H9 (cell line): Measurements from ENCODE around the gene CETP. TPM values are rescaled to one million over a fixed set of nuclear protein-coding genes. Genes with fewer than 3 reads are reported as not detected.

Source experiments
- DNase-seq: peaks from one replicate; pipeline ENCODE4 v3.0.0-alpha.2; 2017
- H2AFZ ChIP-seq: one replicate; pipeline ENCODE4 v1.6.1; 2013; ENCODE audit warnings: mild to moderate bottlenecking, low read length, control low read depth, moderate library complexity
- H2AK5ac ChIP-seq: 2 replicates; pipeline ENCODE4 v1.6.1; 2013; ENCODE audit warnings: low read length, control low read depth, mixed read lengths; ENCODE audit not compliant: insufficient read length
- H2BK120ac ChIP-seq: one replicate; pipeline ENCODE4 v1.6.1; 2013; ENCODE audit warnings: low read depth, mild to moderate bottlenecking, low read length, control low read depth, inconsistent platforms; ENCODE audit not compliant: poor library complexity, severe bottlenecking
- H2BK12ac ChIP-seq: 2 replicates; pipeline ENCODE4 v1.6.1; 2013; ENCODE audit warnings: low read length, control low read depth, mixed read lengths, low read depth; ENCODE audit not compliant: insufficient read length
- H2BK15ac ChIP-seq: 2 replicates; pipeline ENCODE4 v1.6.1; 2013; ENCODE audit warnings: low read depth, low read length, control low read depth
- H2BK20ac ChIP-seq: one replicate; pipeline ENCODE4 v1.6.1; 2013; ENCODE audit warnings: low read depth, mild to moderate bottlenecking, low read length, control low read depth, inconsistent platforms; ENCODE audit not compliant: poor library complexity, severe bottlenecking
- H2BK5ac ChIP-seq: 2 replicates; pipeline ENCODE4 v1.6.1; 2013; ENCODE audit warnings: low read length, control low read depth, mixed read lengths; ENCODE audit not compliant: insufficient read length
- H3K14ac ChIP-seq: 2 replicates; pipeline ENCODE4 v1.6.1; 2013; ENCODE audit warnings: low read length, control low read depth; ENCODE audit not compliant: insufficient read depth
- H3K18ac ChIP-seq: 2 replicates; pipeline ENCODE4 v1.6.1; 2013; ENCODE audit warnings: low read depth, mild to moderate bottlenecking, mixed read lengths, low read length, control low read depth; ENCODE audit not compliant: insufficient read length
- H3K23ac ChIP-seq: 2 replicates; pipeline ENCODE4 v1.6.1; 2013; ENCODE audit warnings: low read length, control low read depth, mixed read lengths, low read depth; ENCODE audit not compliant: insufficient read length
- H3K23me2 ChIP-seq: 2 replicates; pipeline ENCODE4 v1.6.1; 2013; ENCODE audit warnings: low read depth, mild to moderate bottlenecking, mixed read lengths, low read length, control low read depth; ENCODE audit not compliant: insufficient read length, poor library complexity, severe bottlenecking
- H3K27ac ChIP-seq: 2 replicates; pipeline ENCODE4 v1.5.1; 2013; ENCODE audit warnings: low read length, control low read depth, mixed read lengths, low read depth; ENCODE audit not compliant: insufficient read length
- H3K27me3 ChIP-seq: 2 replicates; pipeline ENCODE4 v1.6.1; 2013; ENCODE audit warnings: low read length, control low read depth, inconsistent platforms; ENCODE audit not compliant: insufficient read depth
- H3K4ac ChIP-seq: 2 replicates; pipeline ENCODE4 v1.6.1; 2013; ENCODE audit warnings: low read depth, mild to moderate bottlenecking, control low read depth, inconsistent platforms, low read length, moderate library complexity
- H3K4me1 ChIP-seq: 2 replicates; pipeline ENCODE4 v1.6.1; 2013; ENCODE audit warnings: low read length, control low read depth, inconsistent platforms; ENCODE audit not compliant: insufficient read depth
- H3K4me2 ChIP-seq: 2 replicates; pipeline ENCODE4 v1.6.1; 2013; ENCODE audit warnings: low read length, control low read depth, mixed read lengths; ENCODE audit not compliant: insufficient read length, insufficient read depth
- H3K56ac ChIP-seq: 2 replicates; pipeline ENCODE4 v1.6.1; 2013; ENCODE audit warnings: low read depth, mild to moderate bottlenecking, mixed read lengths, low read length, control low read depth; ENCODE audit not compliant: insufficient read length
- H3K79me1 ChIP-seq: 2 replicates; pipeline ENCODE4 v1.6.1; 2013; ENCODE audit warnings: low read depth, mild to moderate bottlenecking, moderate library complexity, low read length, control low read depth, inconsistent platforms; ENCODE audit not compliant: insufficient read depth, poor library complexity, severe bottlenecking
- H3K79me2 ChIP-seq: 2 replicates; pipeline ENCODE4 v1.6.1; 2013; ENCODE audit warnings: low read length, control low read depth, inconsistent platforms; ENCODE audit not compliant: insufficient read depth
- H3K9ac ChIP-seq: 2 replicates; pipeline ENCODE4 v1.6.1; 2013; ENCODE audit warnings: low read length, control low read depth, mixed read lengths; ENCODE audit not compliant: insufficient read length; ENCODE audit errors: extremely low read depth
- H3K9me3 ChIP-seq: one replicate; pipeline ENCODE4 v1.6.1; 2013; ENCODE audit warnings: low read depth, low read length, inconsistent platforms; ENCODE audit not compliant: control insufficient read depth
- H3T11ph ChIP-seq: one replicate; pipeline ENCODE4 v1.6.1; 2013; ENCODE audit warnings: mild to moderate bottlenecking, low read length, control low read depth, inconsistent platforms
- H4K20me1 ChIP-seq: one replicate; pipeline ENCODE4 v1.6.1; 2013; ENCODE audit not compliant: control insufficient read depth, insufficient read length, insufficient read depth
- H4K5ac ChIP-seq: 2 replicates; pipeline ENCODE4 v1.6.1; 2013; ENCODE audit warnings: low read depth, mild to moderate bottlenecking, mixed read lengths, low read length, control low read depth; ENCODE audit not compliant: insufficient read length
- H4K8ac ChIP-seq: replicated peaks from 2 replicates; pipeline ENCODE4 v1.6.1; 2013; ENCODE audit warnings: low read length, control low read depth, mixed read lengths, low read depth; ENCODE audit not compliant: insufficient read length
- H4K91ac ChIP-seq: 2 replicates; pipeline ENCODE4 v1.6.1; 2013; ENCODE audit warnings: low read depth, mild to moderate bottlenecking, moderate library complexity, mixed read lengths, low read length, control low read depth; ENCODE audit not compliant: insufficient read length
- H3K27ac Mint-ChIP-seq, 3 experiments: 2 replicates in 2 of 3; 3 replicates in 1 of 3; pipeline ENCODE4 v1.8.0; 2020 to 2021; ENCODE audit warnings: mixed read lengths in 3 of 3, mild to moderate bottlenecking in 1 of 3, moderate library complexity in 1 of 3
- H3K27me3 Mint-ChIP-seq: 2 replicates; pipeline ENCODE4 v1.8.0; 2021; ENCODE audit warnings: low read depth, mild to moderate bottlenecking, moderate library complexity, mixed read lengths
- H3K36me3 Mint-ChIP-seq, 3 experiments: 2 replicates in 2 of 3; 3 replicates in 1 of 3; pipeline ENCODE4 v1.8.0; 2020 to 2021; ENCODE audit warnings: low read depth in 3 of 3, mixed read lengths in 3 of 3; ENCODE audit not compliant: insufficient read depth in 1 of 3
- H3K4me1 Mint-ChIP-seq, 2 experiments: 2 replicates each; pipeline ENCODE4 v1.8.0; 2020; ENCODE audit warnings: mixed read lengths in 2 of 2
- H3K4me3 Mint-ChIP-seq, 2 experiments: 2 replicates in 1 of 2; 3 replicates in 1 of 2; pipeline ENCODE4 v1.8.0; 2020 to 2021; ENCODE audit warnings: mild to moderate bottlenecking in 2 of 2, mixed read lengths in 2 of 2, moderate library complexity in 1 of 2
- H3K9me3 Mint-ChIP-seq, 2 experiments: 2 replicates in 1 of 2; 3 replicates in 1 of 2; pipeline ENCODE4 v1.8.0; 2020; ENCODE audit warnings: mild to moderate bottlenecking in 2 of 2, mixed read lengths in 2 of 2, moderate library complexity in 1 of 2
- WGBS: extraction: QIAGEN DNeasy Blood & Tissue Kit; methylation state at CpG from one replicate; pipeline ENCODE4 v1.1.7; 2013; ENCODE audit warnings: missing lambda C conversion rate, low lambda C conversion rate, mixed read lengths; ENCODE audit not compliant: insufficient read length; ENCODE audit errors: extremely low coverage; 5-methylcytosine and 5-hydroxymethylcytosine counted together
- total RNA-seq: library from RNA; stranded (reverse); gene quantifications from 2 replicates; pipeline ENCODE4 v1.2.1, GENCODE V29; 2021
- TF ChIP-seq, protein P1 (sequence below): fragments of 200-600 bp; sonication (generic); conservative IDR thresholded peaks from 3 replicates; pipeline ENCODE4 v1.8.0; 2021; ENCODE audit warnings: antibody characterized with exemption, mild to moderate bottlenecking

The CETP gene
- total RNA-seq, 1 experiment from 2014 or later = not detected

DNA sequence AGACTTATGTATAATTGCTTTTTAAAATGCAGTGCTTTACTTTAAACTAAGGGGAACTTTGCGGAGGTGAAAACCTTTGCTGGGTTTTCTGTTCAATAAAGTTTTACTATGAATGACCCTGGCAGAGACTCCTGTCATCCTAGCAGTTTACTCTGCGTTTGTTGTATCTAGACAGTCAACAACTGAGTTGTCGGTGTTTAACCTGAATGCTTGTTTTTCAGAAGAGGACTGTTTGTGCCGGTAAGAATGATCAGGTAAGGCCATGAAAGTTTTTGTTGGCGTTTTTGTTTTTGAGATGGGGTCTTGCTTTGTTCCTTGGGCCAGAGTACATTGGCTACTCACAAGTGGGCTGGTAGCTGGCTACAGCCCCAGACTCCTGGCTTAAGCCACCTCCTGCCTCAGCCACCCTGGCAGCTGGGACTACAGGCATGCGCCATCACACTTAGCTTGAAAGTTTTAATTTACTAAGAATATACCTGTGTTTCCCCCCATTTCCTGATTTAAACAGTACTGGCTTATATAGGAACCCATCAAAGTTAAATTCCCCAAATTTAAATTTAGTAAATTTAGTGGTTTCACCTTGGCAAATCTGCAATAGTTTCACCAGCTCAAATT is 17.9 kb upstream of the CETP start:
- Histone ChIP-seq H2BK12ac (no peak overlapping the region), H3K23me2 (no peaks in the 10 kb centered on the region), H4K91ac (no peak overlapping the region), H3K27ac (no peak overlapping the region), H4K8ac (no peak overlapping the region), H3K9ac (no peak overlapping the region), H3K18ac (no peak overlapping the region), H3K79me2 (no peaks in the 10 kb centered on the region), H2BK120ac (no peak overlapping the region), H2BK15ac (no peak overlapping the region), H3K14ac (no peak overlapping the region), H2BK20ac (no peak overlapping the region), H2AK5ac (no peak overlapping the region), H3K27me3 (no peaks in the 10 kb centered on the region), H3K4ac (no peak overlapping the region), H2BK5ac (no peak overlapping the region), H3K79me1 (no peaks in the 10 kb centered on the region), H4K20me1 (no peaks in the 10 kb centered on the region), H4K5ac (no peak overlapping the region), H3K9me3 (no peaks in the 10 kb centered on the region), H3T11ph (no peak overlapping the region), H3K23ac (no peak overlapping the region), H2AFZ (no peak overlapping the region), H3K4me2 (no peak overlapping the region), H3K56ac (no peak overlapping the region), H3K4me1 (no peaks in the 10 kb centered on the region; the same call in 1 of the 2 replicates)
- no CpG with 5 or more reads among the region's 6 CpGs for WGBS
- Mint-ChIP-seq H3K36me3 (peaks cover 28 to 60% (median 42%) of the 10 kb centered on the region in 3 experiments), H3K9me3 (no peaks in the 10 kb centered on the region), H3K27ac (no peak overlapping the region), H3K4me1 (peaks cover 5 to 8% of the 10 kb centered on the region in 2 experiments), H3K4me3 (no peak overlapping the region), H3K27me3 (no peaks in the 10 kb centered on the region)
- no peak for DNase-seq
- TF ChIP-seq, protein P1, sequence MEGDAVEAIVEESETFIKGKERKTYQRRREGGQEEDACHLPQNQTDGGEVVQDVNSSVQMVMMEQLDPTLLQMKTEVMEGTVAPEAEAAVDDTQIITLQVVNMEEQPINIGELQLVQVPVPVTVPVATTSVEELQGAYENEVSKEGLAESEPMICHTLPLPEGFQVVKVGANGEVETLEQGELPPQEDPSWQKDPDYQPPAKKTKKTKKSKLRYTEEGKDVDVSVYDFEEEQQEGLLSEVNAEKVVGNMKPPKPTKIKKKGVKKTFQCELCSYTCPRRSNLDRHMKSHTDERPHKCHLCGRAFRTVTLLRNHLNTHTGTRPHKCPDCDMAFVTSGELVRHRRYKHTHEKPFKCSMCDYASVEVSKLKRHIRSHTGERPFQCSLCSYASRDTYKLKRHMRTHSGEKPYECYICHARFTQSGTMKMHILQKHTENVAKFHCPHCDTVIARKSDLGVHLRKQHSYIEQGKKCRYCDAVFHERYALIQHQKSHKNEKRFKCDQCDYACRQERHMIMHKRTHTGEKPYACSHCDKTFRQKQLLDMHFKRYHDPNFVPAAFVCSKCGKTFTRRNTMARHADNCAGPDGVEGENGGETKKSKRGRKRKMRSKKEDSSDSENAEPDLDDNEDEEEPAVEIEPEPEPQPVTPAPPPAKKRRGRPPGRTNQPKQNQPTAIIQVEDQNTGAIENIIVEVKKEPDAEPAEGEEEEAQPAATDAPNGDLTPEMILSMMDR = no peak
